ENCODE measurements around the gene PTPA.

The PTPA gene

DNA sequence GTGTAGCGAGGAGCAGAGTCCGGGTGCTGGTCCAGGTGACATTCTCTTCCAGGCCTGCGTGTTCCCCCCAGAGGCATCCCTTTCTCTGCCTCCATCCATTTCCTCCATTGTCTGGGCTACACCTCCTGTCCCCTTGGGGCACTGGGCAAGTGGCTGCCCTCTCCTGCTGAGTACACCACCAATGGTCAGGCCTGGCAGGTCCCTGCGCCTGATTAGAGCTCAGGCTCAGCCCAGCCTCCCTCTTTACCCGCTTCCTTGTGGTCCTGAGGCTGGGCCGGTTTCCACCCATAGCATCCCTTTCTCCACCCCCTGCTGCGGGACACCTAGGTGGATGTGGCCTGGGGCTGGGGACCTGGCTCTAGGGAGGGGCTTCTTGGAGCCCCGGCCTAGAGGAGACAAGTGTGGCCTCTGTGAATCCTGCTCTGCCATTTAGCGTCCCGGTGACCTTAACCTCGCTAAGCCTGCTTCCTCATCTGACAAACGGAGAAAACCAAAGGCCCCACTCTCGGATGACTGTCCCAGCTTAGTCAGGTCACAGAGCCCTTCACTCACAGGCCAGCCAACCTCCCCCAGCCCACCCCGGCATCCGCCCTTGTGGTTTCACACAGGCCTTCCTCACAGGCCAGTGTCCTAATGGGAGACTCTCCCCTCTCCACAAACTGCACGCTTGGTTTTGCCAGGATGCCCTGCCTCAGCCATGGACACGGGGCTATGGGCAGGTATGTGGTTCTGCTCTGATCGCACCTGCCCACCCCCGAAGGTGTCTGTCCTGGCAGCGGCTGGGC is 17.4 kb upstream of the PTPA start:
- TF ChIP-seq, protein P1, sequence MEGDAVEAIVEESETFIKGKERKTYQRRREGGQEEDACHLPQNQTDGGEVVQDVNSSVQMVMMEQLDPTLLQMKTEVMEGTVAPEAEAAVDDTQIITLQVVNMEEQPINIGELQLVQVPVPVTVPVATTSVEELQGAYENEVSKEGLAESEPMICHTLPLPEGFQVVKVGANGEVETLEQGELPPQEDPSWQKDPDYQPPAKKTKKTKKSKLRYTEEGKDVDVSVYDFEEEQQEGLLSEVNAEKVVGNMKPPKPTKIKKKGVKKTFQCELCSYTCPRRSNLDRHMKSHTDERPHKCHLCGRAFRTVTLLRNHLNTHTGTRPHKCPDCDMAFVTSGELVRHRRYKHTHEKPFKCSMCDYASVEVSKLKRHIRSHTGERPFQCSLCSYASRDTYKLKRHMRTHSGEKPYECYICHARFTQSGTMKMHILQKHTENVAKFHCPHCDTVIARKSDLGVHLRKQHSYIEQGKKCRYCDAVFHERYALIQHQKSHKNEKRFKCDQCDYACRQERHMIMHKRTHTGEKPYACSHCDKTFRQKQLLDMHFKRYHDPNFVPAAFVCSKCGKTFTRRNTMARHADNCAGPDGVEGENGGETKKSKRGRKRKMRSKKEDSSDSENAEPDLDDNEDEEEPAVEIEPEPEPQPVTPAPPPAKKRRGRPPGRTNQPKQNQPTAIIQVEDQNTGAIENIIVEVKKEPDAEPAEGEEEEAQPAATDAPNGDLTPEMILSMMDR (IDR thresholded peaks at IDR 0.05; ENCODE audit: low read depth, low read length): no peak
- TF ChIP-seq, protein P2, sequence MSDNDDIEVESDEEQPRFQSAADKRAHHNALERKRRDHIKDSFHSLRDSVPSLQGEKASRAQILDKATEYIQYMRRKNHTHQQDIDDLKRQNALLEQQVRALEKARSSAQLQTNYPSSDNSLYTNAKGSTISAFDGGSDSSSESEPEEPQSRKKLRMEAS (IDR thresholded peaks at IDR 0.05; ENCODE audit: low read depth, low read length): no peak
- TF ChIP-seq MYC (IDR thresholded peaks at IDR 0.05; ENCODE audit: low read depth, low read length): no peak
- DNase-seq (ENCODE audit: low read depth): peak; percentile 93
- no peak overlapping the region for H3K4me3 ChIP-seq (ENCODE audit: low read depth, low read length)

DNA sequence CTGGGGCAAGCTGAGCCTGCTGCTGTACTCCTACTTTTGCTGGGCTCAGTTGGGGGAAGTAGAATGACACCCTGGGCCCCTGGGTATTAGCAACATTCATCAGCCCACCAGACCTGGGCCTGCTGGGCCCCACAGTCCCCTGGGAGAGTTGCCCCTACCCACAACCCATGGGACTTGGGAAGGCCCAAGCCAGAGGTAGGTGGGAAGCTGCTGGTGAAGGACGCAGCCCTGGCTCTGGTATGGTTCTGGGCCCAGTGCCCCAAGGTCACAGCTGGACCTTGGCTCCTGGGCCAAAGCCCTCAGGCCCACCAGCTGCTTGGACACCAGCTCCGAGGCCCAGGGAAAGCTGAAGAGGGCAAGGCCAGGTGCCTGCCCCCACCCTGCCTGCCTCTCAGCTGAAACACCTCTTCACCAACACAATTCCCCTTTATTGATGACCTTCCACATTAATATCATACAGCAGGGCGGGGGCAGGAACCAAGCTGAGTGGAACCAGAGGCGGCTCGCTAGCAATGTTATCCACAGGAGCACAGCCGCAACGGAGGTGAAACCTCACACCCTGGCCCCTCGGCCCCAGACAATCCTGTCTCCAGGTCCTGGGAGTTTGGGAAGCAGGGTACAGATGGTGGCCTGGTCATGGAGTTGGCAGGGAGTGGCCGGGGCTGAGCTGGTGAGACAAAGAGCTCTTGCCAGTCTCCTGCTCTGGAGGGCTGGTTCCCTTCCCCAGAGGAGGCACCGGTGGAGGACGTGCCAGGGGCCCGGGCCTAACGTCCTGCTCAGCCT is 16.6 kb upstream of the PTPA start:
- TF ChIP-seq, protein P1 (IDR thresholded peaks at IDR 0.05; ENCODE audit: low read depth, low read length): no peak
- TF ChIP-seq, protein P2 (IDR thresholded peaks at IDR 0.05; ENCODE audit: low read depth, low read length): no peak
- TF ChIP-seq POLR2A (IDR thresholded peaks at IDR 0.05; ENCODE audit: extremely low read depth, insufficient read length) (no peak), MYC (IDR thresholded peaks at IDR 0.05; ENCODE audit: low read depth, low read length) (no peak)
- DNase-seq (ENCODE audit: low read depth): peak; percentile 85
- no peak overlapping the region for H3K4me3 ChIP-seq (ENCODE audit: low read depth, low read length)

DNA sequence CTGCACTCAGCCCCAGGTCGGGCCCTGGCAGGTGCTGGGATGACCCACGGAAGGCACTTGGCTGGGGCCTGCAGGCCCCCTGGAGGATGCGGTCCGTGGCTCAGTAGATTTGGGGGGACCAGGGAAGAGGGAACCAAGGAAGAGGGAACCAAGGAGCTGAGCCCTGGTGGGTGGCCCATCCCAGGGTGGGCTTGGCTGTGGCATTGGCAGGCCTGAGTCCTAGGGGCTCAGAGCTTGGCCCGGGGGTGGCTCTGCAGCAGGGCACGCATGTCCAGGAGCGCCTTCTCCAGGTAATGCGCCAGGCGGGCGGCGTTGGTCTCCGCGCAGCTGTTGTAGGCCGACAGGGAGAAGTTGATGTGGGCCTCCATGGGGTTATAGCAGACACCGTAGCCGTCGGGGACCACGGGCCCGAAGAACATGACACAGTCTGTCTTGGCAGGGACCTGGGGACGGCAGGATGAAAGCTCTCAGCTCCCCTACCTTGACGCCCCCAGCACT is 16.0 kb upstream of the PTPA start:
- no peak overlapping the region for H3K4me3 ChIP-seq (ENCODE audit: low read depth, low read length)
- no peak for DNase-seq (ENCODE audit: low read depth)
- TF ChIP-seq MYC (IDR thresholded peaks at IDR 0.05; ENCODE audit: low read depth, low read length) (no peak), POLR2A (IDR thresholded peaks at IDR 0.05; ENCODE audit: extremely low read depth, insufficient read length) (no peak)
- TF ChIP-seq, protein P2 (IDR thresholded peaks at IDR 0.05; ENCODE audit: low read depth, low read length): no peak
- TF ChIP-seq, protein P1 (IDR thresholded peaks at IDR 0.05; ENCODE audit: low read depth, low read length): no peak

DNA sequence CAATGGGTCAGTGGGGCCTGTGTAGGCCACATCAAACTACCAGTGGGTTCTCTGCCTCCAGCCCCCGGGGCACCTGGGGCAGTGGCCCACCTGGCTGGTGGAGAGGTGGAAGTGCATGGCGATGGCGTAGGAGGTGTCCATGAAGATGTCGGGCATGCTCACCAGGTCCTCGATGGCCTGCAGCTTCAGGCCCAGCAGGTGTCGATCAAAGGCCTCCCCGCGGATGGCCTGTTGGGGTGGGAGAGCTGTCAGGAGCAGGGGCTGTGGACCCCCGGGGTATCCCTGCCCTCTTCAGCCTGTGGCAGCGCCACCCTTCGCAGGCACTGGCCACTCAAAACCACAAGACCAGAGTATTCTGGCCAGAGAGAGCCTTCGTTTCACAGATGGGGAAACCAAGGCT is 15.3 kb upstream of the PTPA start:
- H3K4me3 ChIP-seq (ENCODE audit: low read depth, low read length): no peak overlapping the region
- DNase-seq (ENCODE audit: low read depth): no peak
- TF ChIP-seq, protein P1 (IDR thresholded peaks at IDR 0.05; ENCODE audit: low read depth, low read length): no peak
- TF ChIP-seq, protein P2 (IDR thresholded peaks at IDR 0.05; ENCODE audit: low read depth, low read length): no peak
- TF ChIP-seq POLR2A (IDR thresholded peaks at IDR 0.05; ENCODE audit: extremely low read depth, insufficient read length) (no peak), MYC (IDR thresholded peaks at IDR 0.05; ENCODE audit: low read depth, low read length) (no peak)

DNA sequence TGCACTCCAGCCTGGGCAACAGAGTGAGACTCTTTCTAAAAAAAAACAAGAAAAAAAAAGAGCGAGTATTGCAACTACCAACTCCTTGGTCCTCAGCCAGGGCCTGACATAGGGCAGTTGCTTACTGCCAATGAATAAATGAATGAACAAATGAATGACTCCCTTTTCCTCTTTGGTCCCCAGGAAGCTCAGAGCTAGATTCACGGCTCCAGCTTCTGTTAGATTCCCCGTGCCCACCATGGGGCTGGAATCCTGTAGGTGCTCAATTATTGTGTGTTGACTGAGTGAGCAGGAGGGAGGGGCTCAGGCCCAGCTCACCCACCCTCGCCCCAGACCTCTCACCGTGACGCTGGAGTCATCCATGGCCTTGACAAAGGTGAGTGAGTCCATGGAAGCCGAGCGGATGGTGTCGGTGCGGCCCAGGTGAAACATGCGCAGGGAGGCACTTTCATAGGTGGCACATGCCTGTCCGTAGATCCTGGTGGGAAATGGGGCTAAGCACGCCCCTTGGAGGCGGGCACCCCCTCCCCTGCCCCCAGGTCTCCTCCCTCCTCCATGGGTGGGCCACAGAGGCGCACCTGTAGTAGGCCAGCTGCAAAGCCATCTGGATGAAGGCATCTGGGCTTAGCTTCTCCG is 13.4 kb upstream of the PTPA start:
- no peak overlapping the region for H3K4me3 ChIP-seq (ENCODE audit: low read depth, low read length)
- no peak for DNase-seq (ENCODE audit: low read depth)
- TF ChIP-seq, protein P2 (IDR thresholded peaks at IDR 0.05; ENCODE audit: low read depth, low read length): no peak
- no peak for TF ChIP-seq MYC (IDR thresholded peaks at IDR 0.05; ENCODE audit: low read depth, low read length)
- TF ChIP-seq, protein P1 (IDR thresholded peaks at IDR 0.05; ENCODE audit: low read depth, low read length): no peak
- no peak for TF ChIP-seq POLR2A (IDR thresholded peaks at IDR 0.05; ENCODE audit: extremely low read depth, insufficient read length)
